ENCODE measurements around the gene RCC2.

DNA sequence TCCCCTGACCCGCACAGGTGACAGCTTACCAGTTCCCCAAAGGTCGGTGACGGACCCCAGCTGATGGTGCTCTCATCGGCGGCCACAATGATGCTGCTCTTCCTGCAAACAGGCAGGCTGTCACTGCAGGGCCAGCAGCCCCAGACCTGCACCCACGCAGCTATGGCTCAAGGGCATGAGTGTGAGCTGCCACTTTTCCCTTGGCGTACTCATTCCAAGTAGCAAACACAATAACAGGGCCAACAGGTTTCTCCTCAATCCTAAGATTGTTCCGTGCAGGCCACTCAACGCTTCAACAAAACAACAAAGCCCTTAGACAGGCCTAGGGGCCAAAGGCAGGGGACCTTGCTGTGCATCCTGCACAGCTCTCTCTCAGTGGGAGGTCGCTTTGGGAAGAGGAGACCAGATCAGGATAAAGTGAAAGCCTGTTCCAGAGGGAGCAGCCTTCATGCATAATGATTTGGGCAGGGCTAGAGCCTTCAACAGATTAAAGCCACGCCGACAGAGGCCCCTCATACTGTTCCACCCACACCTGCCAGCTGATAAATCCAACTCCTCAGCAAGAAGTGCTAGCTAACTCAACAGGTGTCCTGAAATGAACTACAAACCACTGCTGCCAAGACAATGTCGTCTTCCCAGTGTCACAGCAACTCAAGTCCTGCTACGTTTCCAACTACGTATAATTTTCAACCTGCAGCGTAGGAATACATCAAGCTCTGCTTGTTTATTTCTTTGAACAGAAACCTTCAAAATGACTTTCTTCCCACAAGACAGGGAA, 27.2 kb downstream of the RCC2 start:
- TF ChIP-seq, protein P1, sequence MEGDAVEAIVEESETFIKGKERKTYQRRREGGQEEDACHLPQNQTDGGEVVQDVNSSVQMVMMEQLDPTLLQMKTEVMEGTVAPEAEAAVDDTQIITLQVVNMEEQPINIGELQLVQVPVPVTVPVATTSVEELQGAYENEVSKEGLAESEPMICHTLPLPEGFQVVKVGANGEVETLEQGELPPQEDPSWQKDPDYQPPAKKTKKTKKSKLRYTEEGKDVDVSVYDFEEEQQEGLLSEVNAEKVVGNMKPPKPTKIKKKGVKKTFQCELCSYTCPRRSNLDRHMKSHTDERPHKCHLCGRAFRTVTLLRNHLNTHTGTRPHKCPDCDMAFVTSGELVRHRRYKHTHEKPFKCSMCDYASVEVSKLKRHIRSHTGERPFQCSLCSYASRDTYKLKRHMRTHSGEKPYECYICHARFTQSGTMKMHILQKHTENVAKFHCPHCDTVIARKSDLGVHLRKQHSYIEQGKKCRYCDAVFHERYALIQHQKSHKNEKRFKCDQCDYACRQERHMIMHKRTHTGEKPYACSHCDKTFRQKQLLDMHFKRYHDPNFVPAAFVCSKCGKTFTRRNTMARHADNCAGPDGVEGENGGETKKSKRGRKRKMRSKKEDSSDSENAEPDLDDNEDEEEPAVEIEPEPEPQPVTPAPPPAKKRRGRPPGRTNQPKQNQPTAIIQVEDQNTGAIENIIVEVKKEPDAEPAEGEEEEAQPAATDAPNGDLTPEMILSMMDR (IDR thresholded peaks at IDR 0.05; ENCODE audit: low read length) = no peak
- no peak for TF ChIP-seq EZH2 (IDR thresholded peaks at IDR 0.05; ENCODE audit: borderline replicate concordance, low read length)

Data from OCI-LY1 (cell line).